ENCODE data around the gene ALDH3B1. TPM values are rescaled to one million over a fixed set of nuclear protein-coding genes. Genes with fewer than 3 reads are reported as not detected.

Gene ALDH3B1
- total RNA-seq, 1 donor from 2014 or later: not detected

DNA sequence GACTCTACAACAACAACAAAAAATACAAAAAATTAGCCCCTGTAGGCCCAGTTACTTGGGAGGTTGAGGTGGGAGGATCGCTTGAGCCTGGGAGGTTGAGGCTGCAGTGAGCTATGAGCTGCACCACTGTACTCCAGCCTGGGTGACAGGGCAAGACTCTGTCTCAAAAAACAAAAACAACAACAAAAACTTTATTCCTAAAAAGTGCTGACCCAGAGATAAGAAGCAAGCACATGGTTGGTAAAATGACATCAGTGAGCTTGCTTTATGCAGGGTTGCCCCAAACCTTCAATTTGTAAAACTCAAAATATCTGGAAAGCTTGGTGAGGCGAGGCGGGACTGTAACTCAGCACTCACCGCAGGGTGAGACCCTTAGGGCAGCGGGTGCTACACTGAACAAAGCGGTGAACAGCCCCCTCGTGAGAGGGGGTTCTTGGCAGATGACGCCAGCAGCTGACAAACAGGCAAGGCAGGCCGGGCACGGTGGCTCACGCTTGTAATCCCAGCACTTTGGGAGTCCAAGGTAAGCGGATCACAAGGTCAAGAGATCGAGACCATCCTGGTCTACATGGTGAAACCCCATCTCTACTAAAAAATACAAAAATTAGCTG lies 25.2 kb downstream of the ALDH3B1 start:
- no peak overlapping the region for H3K27ac Mint-ChIP-seq
- no peaks in the 10 kb centered on the region for H3K27me3 Mint-ChIP-seq (ENCODE audit: low read depth)
- DNase-seq (ENCODE audit: low spot score): no peak
- peaks cover 12% of the 10 kb centered on the region for H3K36me3 Mint-ChIP-seq (ENCODE audit: low read depth)
- intact Hi-C loops (cut with micrococcal nuclease): loop anchor here (10.0 kb wide), 1 partner anchor 179 kb away; the partner anchor contains the start of gene KMT5B
- peaks cover 15% of the 10 kb centered on the region for H3K4me1 Mint-ChIP-seq (ENCODE audit: low read depth)
- no peak overlapping the region for H3K4me3 Mint-ChIP-seq (ENCODE audit: low read depth)
- H3K9me3 Mint-ChIP-seq: no peaks in the 10 kb centered on the region

DNA sequence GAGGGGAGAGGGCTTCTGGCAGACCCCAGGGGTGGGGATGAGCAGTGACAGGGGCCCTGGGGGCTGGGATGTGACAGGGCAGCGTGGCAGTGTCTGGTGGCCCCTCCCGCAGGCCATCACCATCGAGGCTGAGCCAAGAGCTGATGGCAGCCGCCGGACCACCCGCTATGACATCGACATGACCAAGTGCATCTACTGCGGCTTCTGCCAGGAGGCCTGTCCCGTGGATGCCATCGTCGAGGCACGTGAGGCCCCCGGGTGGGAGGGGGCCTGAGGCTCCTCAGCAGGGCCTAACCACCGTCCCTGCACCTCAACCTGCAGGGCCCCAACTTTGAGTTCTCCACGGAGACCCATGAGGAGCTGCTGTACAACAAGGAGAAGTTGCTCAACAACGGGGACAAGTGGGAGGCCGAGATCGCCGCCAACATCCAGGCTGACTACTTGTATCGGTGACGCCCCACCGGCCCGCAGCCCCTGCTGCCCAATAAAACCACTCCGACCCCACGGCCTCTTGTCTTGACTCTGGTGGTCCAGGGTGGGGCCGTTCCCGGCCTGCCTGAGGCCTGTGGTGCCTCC lies 26.1 kb downstream of the ALDH3B1 start:
- no peaks in the 10 kb centered on the region for H3K27me3 Mint-ChIP-seq (ENCODE audit: low read depth)
- H3K9me3 Mint-ChIP-seq: no peaks in the 10 kb centered on the region
- H3K4me1 Mint-ChIP-seq (ENCODE audit: low read depth): peaks cover 15% of the 10 kb centered on the region
- intact Hi-C loops (cut with micrococcal nuclease): loop anchor here (10.0 kb wide), 1 partner anchor 179 kb away; the partner anchor contains the start of gene KMT5B
- H3K27ac Mint-ChIP-seq: peak overlapping the region; percentile 89
- DNase-seq (ENCODE audit: low spot score): no peak
- H3K4me3 Mint-ChIP-seq (ENCODE audit: low read depth): no peak overlapping the region
- peaks cover 12% of the 10 kb centered on the region for H3K36me3 Mint-ChIP-seq (ENCODE audit: low read depth)

DNA sequence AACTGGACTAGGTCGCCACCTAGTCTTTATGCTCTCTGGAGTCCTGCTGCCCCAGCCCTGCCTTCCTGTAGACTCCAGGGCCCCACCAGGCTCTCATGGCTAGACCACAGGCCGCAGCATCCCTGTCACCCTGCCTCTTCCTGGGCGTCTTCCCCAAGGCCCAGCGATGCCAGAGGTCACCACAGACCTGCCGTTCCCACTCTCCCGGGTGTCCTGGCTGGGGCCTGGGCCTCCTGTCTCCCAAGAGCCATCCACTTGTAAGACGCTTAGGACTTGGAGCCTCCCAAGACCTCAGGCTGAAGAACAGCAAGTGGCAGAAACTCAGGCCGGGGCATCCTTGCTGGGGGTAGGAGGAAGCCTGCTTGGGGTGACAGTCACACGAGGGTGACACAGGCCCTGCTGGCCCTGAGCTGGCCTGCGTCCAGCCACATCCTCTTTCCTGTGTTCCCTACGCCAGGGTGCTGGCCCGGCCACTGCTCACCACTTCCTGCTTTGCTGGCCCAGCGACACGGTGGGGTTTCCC lies 26.7 kb downstream of the ALDH3B1 start:
- intact Hi-C loops (cut with micrococcal nuclease): loop anchor here (10.0 kb wide), 1 partner anchor 178 kb away; the partner anchor contains the start of gene KMT5B
- no peak for DNase-seq (ENCODE audit: low spot score)
- H3K27ac Mint-ChIP-seq: peak overlapping the region; percentile 89

DNA sequence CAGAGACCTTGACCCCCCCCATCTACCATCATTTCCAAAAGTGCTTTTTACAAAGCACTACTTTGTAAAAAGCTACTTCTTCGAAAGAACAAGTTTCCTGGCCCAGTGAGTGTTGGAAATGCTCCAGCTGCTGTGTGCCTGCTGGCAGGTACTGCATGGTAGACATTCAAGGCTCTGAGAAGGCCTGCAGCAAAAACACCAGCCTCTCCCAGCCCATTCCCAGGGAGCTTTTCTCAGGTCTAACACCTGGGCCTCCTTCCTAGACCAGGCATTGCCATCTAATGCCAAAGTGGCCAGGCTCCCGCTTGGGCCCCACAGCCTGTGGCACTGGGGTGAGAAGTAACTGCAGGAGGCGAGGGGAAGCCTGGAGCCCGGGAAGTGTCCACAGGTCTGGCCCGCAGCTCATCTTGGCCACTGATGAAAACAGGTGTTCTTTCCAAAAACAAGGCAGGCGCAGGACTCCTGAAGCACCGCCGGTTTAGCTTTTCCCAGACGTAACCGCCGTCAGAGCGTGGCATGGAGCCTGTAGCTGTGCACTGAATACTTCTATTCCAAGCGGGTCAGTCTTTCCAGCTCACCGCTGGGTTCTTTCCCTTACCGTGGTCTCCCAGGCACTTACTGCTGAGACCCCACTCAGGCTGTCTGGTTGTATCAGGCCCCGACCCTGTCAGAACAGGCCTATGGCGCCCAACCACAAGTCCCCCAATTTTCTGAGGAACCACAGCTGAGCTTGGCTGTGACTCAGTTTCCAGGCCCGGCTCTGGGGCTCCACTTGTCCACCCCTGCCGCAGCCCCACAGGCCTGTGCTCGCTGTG lies 27.5 kb downstream of the ALDH3B1 start:
- DNase-seq (ENCODE audit: low spot score): no peak
- Mint-ChIP-seq H3K4me1 (ENCODE audit: low read depth) (peaks cover 11% of the 10 kb centered on the region), H3K4me3 (ENCODE audit: low read depth) (peak overlapping the region; percentile 52), H3K36me3 (ENCODE audit: low read depth) (peaks cover 11% of the 10 kb centered on the region), H3K27ac (peak overlapping the region; percentile 89), H3K27me3 (ENCODE audit: low read depth) (no peaks in the 10 kb centered on the region), H3K9me3 (no peaks in the 10 kb centered on the region)
- intact Hi-C loops (cut with micrococcal nuclease): loop anchor here (10.0 kb wide), 1 partner anchor 177 kb away; the partner anchor contains the start of gene KMT5B

More for the DNA sequence above, 26.7 kb downstream of the ALDH3B1 start:
- Mint-ChIP-seq H3K27me3 (ENCODE audit: low read depth) (no peaks in the 10 kb centered on the region), H3K9me3 (no peaks in the 10 kb centered on the region), H3K4me3 (ENCODE audit: low read depth) (no peak overlapping the region), H3K4me1 (ENCODE audit: low read depth) (peaks cover 12% of the 10 kb centered on the region), H3K36me3 (ENCODE audit: low read depth) (peaks cover 12% of the 10 kb centered on the region)

DNA sequence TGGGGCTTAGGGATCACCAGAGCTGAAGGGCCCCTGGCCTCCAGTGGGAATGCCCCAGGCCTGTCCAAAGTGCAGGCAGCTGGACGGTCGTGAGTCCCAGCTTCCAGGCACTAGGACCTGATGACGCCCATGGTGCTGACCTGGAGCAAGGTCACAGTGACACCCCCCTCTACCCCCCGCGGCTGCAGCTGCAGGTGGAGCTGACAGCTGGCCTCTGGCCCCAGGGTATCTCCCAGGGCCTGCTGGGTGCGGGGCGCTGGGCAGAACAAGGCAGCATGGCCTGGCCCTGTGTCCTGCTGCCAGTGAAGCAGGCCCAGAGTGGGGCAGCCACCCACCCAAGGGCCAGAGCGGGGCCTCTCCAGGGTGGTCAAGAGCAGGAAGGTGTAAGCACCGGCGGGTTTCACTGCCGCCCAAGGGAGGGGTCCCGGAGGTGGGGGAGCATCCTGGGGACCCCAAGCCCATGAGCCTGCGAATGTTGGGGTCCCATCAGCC lies 28.1 kb downstream of the ALDH3B1 start:
- Mint-ChIP-seq H3K36me3 (ENCODE audit: low read depth) (peaks cover 11% of the 10 kb centered on the region), H3K27ac (no peak overlapping the region), H3K4me1 (ENCODE audit: low read depth) (peaks cover 11% of the 10 kb centered on the region), H3K9me3 (no peaks in the 10 kb centered on the region), H3K4me3 (ENCODE audit: low read depth) (peak overlapping the region; percentile 93), H3K27me3 (ENCODE audit: low read depth) (no peaks in the 10 kb centered on the region)
- no peak for DNase-seq (ENCODE audit: low spot score)
- intact Hi-C loops (cut with micrococcal nuclease): loop anchor here (10.0 kb wide), 1 partner anchor 177 kb away; the partner anchor contains the start of gene KMT5B

DNA sequence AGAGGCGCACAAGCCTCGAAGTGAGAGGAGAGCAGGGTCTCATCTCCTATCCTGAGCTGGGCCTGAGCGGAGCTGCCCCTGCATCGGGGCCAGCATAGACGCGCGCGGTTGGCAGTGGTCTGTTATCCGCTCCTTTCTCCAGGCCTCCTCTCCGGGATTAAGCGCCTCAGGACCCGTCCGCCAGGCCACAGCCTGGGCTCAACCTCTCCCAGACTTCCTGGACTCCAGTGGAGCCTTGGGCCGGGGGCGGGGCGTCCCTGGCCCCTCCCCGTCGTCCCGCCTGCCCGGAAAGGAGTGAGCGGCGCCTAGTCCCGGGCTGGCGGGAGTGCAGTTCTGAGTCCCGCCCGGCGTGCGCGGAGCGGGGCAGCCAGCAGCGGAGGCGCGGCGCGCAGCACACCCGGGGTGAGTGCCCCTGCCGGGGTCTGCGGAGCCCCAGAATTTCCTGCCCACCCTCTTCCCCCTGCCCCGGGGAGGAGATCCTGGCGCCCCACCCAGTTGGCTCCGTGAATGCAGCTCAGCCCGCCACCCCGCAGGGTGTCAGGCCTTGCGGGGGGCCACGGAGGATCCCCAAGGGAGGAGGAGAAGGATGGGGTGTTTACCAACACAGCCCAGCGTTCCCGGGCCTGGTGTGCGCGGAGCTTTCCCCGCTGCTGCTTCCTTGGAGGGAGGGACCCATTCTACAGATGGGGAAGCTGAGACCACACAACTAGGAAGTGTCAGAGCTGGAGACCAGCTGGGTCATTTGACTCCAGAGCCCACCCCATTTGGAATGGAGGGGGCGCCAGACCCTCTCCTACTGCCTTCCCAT lies 28.8 kb downstream of the ALDH3B1 start, which contains the start of gene TCIRG1:
Gene TCIRG1 (plus strand): TSS at position 308 of the 808 bp plus-strand sequence. CDS start 2,247 bp downstream, outside the sequence.
- intact Hi-C loops (cut with micrococcal nuclease): loop anchor here (10.0 kb wide), 1 partner anchor 176 kb away; the partner anchor contains the start of gene KMT5B
- DNase-seq (ENCODE audit: low spot score): peak; percentile 50
- no peaks in the 10 kb centered on the region for H3K9me3 Mint-ChIP-seq

DNA sequence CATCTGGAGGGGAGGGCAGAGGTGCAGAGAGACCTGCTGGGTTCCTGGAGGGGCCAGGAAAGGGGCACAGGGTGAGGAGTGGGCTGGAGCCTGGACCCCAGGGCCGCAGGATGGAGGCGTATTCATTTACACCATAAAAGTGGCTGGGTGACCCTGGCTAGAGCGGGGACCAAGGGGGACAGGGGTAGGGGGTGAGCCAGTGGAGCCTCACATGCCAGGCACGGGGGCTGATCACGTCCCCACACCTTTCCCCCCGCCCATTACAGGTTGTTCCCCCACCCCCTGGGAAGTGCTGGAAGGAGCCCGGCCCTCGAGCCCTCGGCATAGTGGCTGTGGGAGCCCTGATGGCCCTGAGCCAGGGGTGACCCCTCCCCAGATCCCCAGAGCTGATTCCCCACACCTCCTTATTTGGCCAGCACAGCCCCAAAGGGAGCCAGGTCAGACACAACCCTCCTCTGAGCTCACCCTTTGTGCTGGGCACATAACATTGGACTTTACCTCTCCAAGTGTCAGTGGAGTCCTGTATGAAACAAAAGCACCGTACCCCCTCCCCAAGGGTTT lies 29.5 kb downstream of the ALDH3B1 start:
- intact Hi-C loops (cut with micrococcal nuclease): loop anchor here (1.0 to 10.0 kb wide), 2 partner anchors 9 to 175 kb away; partner anchors contain the start of genes KMT5B and NDUFS8
- peak overlapping the region; percentile 89 for H3K27ac Mint-ChIP-seq
- H3K9me3 Mint-ChIP-seq: no peaks in the 10 kb centered on the region
- H3K36me3 Mint-ChIP-seq (ENCODE audit: low read depth): peaks cover 11% of the 10 kb centered on the region
- no peak for DNase-seq (ENCODE audit: low spot score)
- H3K27me3 Mint-ChIP-seq (ENCODE audit: low read depth): no peaks in the 10 kb centered on the region
- peaks cover 11% of the 10 kb centered on the region for H3K4me1 Mint-ChIP-seq (ENCODE audit: low read depth)
- peak overlapping the region; percentile 93 for H3K4me3 Mint-ChIP-seq (ENCODE audit: low read depth)

More for the DNA sequence above, 28.8 kb downstream of the ALDH3B1 start, which contains the start of gene TCIRG1:
- no peaks in the 10 kb centered on the region for H3K27me3 Mint-ChIP-seq (ENCODE audit: low read depth)
- H3K4me3 Mint-ChIP-seq (ENCODE audit: low read depth): peak within 1 kb of the TSS; percentile 93
- peaks cover 11% of the 10 kb centered on the region for H3K36me3 Mint-ChIP-seq (ENCODE audit: low read depth)
- peak within 1 kb of the TSS; percentile 89 for H3K27ac Mint-ChIP-seq
- peaks cover 11% of the 10 kb centered on the region for H3K4me1 Mint-ChIP-seq (ENCODE audit: low read depth)

DNA sequence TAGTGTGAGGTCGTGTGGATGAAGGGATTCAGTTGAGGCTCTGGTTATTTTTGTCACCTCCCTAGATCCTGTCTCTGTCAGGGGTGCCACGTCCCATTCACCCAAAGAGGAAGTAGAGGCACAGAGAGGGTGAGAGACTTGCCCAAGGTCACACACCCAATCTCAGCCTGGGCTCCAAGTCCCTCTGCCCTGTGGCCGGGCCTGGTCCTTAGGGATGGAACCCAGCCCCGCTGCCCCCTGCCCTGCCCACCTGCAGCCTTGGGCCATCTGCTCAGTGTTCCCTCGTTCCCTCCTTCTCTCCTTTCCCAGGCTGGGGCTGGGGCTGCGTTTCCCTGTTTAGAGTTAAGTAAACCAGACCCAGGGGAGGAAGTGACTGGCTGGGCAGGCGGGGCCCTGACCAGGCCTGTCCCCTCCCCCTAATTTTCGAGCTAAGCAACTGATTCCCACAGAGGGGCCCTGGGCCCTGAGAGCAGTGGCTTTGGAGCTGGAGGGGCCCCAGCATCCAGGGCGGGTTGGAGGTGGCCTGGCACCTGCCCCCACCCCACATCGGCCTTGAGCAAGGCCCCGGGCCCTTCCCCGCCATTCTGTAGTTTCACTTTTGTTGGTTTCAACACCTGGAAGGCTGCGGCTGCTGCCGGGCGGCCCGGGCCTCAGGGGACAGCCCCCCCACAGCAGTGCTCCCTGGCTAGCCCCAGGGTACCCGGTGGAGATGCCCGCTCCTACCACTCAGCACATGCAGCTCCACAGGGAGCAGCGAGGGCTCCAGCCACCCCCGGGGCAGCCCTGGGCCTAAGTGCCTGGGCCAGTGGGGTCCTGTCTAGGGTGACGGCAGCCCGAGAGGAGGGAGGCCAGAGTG lies 30.2 kb downstream of the ALDH3B1 start:
- DNase-seq (ENCODE audit: low spot score): peak; percentile 49
- H3K27ac Mint-ChIP-seq: peak overlapping the region; percentile 89
- intact Hi-C loops (cut with micrococcal nuclease): loop anchor here (1.0 kb wide), 1 partner anchor 10 kb away; the partner anchor contains the start of gene NDUFS8

DNA sequence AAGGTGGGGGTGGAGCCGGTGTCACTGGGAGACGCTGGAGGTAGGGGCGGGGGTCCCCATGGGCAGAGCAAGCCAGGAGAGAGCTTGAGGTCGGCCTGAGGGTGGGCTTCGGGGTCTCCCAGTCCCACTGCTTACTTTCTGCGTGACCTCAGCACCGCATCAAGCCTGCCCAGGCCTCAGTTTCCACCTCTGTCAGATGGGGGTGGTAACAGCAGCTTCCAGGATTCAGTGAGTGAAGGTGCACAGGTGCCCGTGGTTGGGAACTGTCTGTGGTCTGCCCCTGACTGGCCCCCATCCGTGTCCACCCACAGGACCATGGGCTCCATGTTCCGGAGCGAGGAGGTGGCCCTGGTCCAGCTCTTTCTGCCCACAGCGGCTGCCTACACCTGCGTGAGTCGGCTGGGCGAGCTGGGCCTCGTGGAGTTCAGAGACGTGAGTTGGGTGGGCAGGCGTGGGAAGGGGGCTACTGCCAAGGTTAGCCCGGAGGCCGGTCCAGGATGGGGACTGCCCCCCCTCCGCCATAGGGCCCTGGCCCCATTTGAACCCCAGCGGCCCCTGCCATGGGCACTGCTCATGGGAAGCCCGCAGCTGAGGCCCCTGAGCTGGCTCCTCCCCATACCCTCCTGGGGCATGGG lies 30.9 kb downstream of the ALDH3B1 start:
- peak overlapping the region; percentile 89 for H3K27ac Mint-ChIP-seq
- H3K4me3 Mint-ChIP-seq (ENCODE audit: low read depth): peak overlapping the region; percentile 93
- peaks cover 18% of the 10 kb centered on the region for H3K36me3 Mint-ChIP-seq (ENCODE audit: low read depth)
- no peak for DNase-seq (ENCODE audit: low spot score)
- intact Hi-C loops (cut with micrococcal nuclease): loop anchor here (1.0 kb wide), 1 partner anchor 11 kb away; the partner anchor contains the start of gene NDUFS8
- H3K27me3 Mint-ChIP-seq (ENCODE audit: low read depth): no peaks in the 10 kb centered on the region
- peaks cover 11% of the 10 kb centered on the region for H3K4me1 Mint-ChIP-seq (ENCODE audit: low read depth)
- H3K9me3 Mint-ChIP-seq: no peaks in the 10 kb centered on the region

More for the DNA sequence above, 30.2 kb downstream of the ALDH3B1 start:
- peak overlapping the region; percentile 93 for H3K4me3 Mint-ChIP-seq (ENCODE audit: low read depth)
- H3K27me3 Mint-ChIP-seq (ENCODE audit: low read depth): no peaks in the 10 kb centered on the region
- H3K36me3 Mint-ChIP-seq (ENCODE audit: low read depth): peaks cover 18% of the 10 kb centered on the region
- H3K9me3 Mint-ChIP-seq: no peaks in the 10 kb centered on the region
- peaks cover 11% of the 10 kb centered on the region for H3K4me1 Mint-ChIP-seq (ENCODE audit: low read depth)

DNA sequence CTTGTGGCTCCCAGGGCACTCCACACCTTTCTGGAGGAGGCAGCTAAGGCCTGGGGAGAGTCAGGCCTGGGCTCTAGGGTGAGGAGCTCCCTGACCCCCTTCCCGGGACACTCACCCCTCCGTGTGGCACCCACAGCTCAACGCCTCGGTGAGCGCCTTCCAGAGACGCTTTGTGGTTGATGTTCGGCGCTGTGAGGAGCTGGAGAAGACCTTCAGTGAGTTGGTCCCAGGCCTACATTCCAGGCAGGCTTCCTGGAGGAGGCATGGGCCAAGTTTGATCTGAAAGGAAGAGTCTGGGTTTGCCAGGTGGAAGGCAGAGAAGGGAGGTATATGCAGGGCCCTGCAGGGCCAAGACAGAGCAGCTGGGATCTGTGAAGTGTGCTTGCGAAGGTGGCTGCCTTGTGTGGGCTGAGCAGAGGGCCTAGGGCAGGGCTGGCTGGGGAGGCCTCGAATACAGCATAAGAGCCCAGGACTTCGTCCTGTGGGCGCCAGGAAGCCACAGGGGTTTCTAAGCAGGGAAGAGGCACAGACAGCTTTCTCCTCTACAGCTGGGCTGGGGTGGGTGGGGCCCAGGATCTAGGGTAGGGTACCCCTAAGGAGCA lies 31.6 kb downstream of the ALDH3B1 start:
- peak overlapping the region; percentile 2 for H3K4me3 Mint-ChIP-seq (ENCODE audit: low read depth)
- peak overlapping the region; percentile 29 for H3K27ac Mint-ChIP-seq
- H3K4me1 Mint-ChIP-seq (ENCODE audit: low read depth): peaks cover 10% of the 10 kb centered on the region
- peaks cover 24% of the 10 kb centered on the region for H3K36me3 Mint-ChIP-seq (ENCODE audit: low read depth)
- no peak for DNase-seq (ENCODE audit: low spot score)
- intact Hi-C loops (cut with micrococcal nuclease): no loop called here
- H3K9me3 Mint-ChIP-seq: no peaks in the 10 kb centered on the region
- H3K27me3 Mint-ChIP-seq (ENCODE audit: low read depth): no peaks in the 10 kb centered on the region
